Fibroblast of skin of back (primary cell): ENCODE results near the gene WHAMM.
A peak's percentile ranks its signal among the peaks of the same experiment; 100 is the strongest.

ENCODE experiments used
- DNase-seq: peaks from one replicate; pipeline ENCODE4 v3.0.0-alpha.2; 2013

Gene WHAMM

DNA sequence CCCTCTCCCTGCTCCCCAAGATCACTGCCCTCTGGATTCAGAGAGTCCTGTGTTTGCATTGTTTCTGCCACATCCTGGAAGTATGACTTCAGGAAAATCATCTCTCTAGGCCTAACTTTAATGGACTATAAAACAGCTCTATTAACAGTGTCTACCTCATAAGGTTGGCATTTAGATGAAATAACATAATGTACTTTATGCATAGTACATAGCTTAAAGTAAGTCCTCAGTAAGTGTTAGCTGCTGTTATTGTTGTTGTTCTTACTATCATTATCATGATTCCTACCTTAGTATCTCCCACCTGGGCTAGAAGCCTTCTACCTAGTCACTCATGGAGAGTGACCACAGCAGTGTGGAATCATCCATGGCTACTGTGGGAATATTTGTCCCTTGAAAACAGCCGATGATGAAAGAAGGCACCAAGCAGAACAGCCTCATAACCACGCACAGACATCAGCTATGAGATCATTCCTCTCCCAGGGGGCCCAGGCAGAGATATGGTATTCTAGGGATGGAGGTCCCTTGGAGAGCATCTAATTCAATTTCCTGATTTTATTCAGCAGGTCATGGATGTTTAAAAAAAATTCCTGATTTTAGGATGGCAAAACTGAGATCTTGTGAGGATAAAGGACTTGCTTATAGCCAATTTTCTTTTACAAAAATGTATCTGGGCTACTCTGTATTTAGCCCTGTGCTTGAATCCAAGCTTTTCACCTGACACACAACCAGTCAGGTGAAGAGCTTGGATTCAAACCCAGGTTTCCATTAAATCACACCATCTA lies 5.4 kb upstream of the WHAMM start:
- peak; percentile 68 for DNase-seq

DNA sequence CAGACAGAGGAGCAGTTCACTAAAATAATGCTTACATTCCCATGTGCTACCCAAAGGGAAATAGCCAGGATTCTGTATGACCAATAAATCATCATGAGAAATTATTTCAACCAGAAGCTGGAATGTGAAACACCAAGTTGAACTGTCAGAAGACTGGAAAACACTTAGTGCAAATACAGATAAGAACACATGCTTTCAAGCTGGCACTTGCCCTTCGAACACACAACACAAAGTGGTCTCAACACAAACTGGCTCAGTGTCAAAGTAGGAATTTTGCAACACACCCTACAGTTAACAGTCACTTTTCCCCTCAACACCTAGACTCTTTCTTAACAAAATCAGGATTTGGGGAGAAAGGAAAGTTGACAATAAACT lies 4.9 kb upstream of the WHAMM start:
- peak; percentile 35 for DNase-seq

DNA sequence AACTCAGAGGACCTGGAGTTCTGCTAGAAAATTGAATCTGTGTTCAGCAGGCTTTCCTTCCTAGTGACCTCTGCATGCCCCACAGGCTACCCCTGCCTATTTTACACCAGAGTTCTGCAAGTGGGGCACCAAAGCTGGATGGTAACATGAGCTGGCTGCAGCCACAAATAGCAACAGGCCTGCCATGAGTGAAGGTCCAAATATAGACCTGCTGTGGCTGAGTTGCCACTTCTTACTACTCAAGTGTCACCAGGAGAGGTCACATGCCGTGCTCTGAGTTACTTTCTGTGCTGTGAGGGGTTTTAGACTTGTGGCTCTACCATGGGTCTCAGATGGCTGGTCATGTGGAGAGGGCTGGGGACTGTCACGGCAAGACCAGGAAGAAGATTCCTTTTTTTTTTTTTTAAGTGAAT lies 3.4 kb upstream of the WHAMM start, which contains the start of gene FSD2:
FSD2 (minus strand) TSS at position 76 of the 413 bp plus-strand sequence. CDS start 18,679 bp downstream, outside the sequence.
- DNase-seq = peak; percentile 12

DNA sequence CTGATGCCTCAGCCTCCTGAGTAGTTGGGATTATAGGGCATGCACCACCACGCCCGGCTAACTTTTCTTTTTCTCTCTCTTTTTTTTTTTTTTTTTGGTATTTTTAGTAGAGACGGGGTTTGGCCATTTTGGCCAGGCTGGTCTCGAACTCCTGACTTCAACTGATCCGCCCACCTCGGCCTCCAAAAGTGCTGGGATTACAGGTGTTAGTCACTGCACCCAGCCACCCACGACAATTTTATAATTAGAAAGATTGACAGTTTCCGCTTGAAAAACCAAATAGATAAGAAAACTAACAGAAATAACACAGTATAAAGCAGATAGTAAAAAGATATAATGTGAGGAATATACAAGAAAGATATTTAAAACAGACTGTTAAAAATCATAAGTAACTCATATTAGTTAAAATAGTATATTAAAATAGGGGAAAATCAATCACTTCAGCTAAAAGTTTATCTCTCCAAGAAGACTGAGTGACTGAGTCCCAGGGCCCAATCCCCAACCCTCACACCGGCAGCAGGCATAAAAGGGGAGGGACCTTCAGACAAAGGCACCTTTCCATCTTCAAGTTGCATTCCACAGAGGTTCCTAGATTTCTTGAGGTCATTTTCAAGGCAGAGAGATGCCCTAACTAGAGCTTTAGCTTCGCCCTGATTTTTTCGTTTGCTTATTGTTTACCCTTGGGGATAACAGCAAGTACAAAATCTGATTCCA lies 1.4 kb upstream of the WHAMM start:
- no peak for DNase-seq

DNA sequence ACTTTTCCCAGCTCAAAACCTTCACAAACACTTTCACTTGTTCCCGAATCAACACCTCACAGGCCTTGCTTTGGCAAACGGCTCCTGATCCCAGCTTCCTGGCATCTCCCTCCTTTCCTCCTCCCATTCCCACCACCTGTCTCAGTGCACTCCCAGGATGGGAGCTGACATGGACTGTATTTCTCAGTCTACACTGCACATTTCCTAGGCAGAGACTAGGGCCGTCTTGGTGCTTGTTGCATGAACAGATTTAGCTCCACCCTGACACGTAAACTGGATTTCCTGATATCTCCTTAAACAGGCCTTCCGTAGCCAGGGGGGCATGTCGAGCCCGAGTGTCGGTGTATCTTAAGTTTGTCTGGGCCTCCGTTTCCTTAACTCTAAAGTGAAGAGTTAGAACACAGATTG lies 790 bp upstream of the WHAMM start:
- DNase-seq = no peak

DNA sequence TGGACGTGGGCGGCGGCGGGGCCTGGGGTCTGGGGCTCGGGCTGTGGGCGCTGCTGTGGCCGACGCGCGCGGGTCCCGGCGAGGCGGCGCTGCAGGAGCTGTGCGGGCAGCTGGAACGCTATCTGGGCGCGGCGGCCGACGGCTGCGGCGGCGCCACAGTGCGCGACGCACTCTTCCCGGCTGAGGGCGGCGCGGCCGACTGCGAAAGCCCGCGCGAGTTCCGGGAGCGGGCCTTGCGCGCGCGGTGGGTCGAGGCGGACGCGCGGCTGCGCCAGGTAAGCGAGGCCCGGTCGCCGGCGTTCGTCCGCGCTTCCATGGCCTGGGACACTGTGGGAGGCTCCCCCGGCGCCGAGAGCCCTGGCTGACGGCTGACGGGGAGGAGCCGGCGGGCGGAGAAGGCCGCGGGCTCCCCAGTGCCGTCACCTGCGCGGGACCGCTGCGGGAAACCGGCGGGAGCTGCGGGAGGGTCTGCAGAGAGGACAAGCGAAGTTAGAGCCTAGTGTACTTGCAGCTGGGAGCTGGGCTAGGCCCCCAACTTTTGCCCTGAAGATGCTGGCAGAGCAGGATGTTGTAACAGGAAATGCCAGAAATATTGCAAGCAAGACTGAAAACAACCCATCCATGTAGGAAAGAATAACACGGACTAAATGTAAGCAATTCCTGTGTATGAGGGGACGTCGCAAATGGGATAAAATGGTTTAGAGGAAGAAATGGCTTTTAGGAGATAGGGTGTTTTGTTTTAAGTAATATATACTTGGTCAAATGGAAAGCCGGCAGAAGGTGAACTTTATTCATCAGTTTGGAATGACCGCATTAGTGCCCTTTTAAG lies 847 bp downstream of the WHAMM start:
- DNase-seq = peak; percentile 77

DNA sequence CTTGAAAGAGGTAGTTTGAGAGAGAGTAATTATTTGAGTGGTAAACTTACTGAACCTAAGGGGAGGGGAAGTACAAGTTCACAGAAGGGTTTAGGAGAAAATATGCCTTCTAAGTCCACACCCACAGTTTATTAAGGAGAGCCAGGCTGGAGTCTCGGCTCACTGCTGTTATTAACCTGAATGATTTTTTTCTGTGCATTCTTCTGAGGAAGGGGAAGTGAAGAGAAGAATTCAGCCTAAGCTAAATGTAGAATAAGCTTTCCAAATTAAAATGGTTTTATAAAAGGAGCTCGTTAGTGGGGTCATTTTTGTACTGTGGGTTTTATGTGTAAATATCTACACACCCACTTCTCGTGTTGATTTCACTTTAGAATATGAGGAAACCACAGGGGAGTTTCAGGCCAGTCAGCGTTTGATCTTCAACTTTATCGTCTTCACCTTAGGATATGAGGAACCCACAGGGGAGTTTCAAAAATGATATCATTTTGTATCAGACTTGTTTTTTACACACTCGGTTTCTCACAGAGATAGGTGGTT lies 1.5 kb downstream of the WHAMM start:
- DNase-seq = no peak

DNA sequence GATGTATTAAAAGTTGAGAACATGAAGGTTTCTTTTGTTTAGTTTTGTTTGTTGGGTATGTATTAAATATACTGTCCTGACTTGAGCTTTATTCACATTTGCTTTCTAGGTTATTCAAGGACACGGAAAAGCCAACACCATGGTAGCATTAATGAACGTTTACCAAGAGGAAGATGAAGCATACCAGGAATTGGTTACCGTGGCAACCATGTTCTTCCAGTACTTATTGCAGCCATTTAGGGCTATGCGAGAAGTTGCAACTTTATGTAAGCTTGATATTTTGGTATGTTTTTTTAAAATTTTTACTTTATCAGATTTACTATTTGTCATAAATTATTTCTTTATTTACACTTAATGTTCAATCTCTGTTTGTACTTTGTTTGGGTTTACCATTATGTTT lies 3.6 kb downstream of the WHAMM start:
- DNase-seq = peak; percentile 12

DNA sequence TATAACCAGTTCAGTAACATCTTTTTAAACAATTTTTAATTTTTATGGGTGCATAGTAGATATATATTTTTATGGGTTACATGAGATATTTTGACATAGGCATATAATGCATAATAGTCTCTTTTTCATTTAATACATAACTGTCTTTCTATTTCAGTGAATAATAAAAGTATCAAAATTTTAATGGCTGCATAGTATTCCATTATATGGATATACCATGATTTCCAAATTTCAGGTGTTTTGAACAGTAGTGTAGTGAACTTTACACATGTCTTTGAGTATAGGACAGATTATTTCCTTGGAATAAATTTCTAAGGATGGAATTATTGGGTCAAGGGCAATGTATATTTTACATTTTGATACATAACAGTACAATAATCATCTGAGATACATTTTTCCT lies 10.7 kb downstream of the WHAMM start:
- DNase-seq = no peak

DNA sequence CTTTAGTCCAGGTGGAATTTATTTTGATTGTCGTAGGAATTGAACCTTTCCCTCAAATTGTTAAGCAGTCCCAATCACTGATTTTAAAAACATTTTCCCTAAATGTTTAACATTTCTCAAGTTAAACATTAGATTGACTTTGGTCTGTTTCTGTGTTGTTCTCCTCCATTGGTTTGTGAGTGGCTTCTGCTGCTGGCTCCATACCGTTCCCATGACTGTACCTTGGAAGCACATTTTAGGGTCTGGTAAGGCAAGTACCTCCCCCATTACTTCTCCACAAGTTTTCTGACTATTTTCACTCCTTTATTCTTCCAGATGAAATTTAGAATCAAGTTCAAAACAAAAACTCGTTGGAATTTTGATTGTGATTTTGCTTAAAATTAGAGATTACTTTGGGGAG lies 12.0 kb downstream of the WHAMM start:
- DNase-seq = peak; percentile 67

DNA sequence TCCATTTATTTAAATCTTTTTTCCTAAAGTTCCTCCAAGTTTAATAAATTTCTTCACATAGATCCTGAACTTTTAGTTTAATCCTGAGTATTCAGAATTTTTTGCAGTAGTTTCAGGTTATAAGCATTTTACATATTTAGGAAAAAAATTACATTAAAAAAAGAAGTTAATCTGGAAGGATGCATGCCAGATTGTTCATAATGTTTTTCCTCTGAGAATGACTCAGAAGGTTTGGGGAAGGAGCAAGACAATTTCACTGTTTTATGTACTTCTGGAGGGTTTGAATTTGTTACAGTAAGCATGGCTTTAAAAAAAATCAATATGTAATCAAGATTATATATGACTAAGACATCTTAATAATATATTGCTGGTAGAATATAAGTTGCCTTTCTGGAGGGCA lies 12.4 kb downstream of the WHAMM start:
- DNase-seq = peak; percentile 33

DNA sequence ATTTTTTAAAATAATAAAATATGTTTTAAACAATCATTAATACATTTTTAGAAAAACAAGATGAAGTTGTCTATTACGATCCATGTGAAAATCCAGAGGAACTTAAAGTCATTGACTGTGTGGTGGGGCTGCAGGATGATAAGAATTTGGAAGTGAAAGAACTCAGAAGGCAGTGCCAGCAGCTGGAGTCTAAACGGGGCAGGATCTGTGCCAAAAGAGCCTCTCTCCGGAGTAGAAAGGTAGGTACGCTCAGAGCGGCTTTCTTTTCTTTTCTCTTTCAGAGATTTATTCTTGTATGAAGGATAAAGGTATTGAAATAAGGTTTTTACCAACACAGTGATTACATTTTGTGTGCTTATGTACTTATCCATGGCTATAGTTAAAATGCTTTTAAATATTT lies 13.6 kb downstream of the WHAMM start:
- DNase-seq = no peak

DNA sequence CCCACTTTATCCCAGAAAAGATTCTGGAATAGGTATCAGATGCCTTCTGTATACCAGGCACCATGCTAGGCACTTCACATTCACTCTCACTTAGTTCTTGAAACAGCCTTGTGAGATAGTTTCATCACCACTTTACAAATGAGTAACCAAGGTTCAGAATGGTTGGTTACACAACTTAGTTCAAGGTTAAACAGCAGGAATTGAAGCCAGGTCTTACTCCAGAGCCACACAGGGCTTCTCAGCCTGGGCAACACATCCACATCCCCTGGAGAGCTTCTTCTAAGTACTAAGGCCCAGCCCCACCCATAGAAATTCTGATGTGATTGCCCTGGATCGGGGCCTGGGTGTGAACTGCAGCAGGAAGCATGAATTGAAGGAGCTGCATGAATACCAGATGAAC lies 18.6 kb downstream of the WHAMM start:
- DNase-seq = no peak

DNA sequence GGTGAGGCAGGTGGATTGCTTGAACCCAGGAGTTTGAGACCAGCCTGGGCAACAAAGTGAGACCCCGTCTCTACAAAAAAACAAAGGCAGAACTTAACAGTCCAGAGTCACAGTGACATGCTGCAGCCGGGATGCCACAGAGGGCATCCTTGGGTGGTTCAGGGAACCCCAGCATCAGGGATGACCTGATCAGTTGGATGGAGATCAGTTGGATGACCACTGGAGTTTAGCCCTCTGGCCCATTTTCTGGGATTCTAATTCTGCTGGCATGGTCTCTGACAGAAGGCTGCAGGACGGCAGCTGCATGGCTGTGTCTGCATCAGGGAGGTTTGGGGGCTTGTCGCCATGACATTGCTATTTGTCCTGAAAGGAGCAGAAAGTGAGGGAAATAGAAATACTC lies 19.8 kb downstream of the WHAMM start:
- no peak for DNase-seq

DNA sequence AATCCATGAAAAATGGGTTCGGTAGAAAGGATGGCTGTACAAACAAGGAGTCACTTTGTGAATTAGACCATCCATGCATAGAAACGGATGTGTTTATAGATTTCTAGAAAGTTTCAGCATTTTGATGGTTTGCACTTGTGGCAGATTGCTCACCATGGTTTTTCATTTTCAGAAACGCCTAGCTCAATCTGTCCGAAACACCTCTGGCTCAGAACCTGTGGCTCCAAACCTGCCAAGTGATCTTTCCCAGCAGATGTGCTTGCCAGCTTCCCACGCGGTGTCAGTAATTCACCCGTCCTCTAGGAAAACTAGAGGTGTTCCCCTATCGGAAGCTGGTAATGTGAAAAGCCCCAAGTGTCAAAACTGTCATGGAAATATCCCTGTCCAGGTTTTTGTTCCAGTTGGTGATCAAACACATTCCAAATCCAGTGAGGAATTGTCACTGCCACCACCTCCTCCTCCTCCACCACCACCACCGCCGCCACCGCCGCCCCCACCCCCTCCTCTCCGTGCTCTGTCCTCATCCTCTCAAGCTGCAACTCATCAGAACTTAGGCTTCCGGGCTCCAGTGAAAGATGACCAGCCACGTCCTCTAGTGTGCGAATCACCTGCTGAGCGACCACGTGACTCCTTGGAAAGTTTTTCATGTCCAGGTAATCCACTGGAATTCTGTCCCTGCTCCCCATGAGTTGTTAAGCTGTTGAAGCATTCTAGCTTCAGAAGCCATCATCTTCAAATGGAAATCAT lies 21.2 kb downstream of the WHAMM start:
- no peak for DNase-seq

DNA sequence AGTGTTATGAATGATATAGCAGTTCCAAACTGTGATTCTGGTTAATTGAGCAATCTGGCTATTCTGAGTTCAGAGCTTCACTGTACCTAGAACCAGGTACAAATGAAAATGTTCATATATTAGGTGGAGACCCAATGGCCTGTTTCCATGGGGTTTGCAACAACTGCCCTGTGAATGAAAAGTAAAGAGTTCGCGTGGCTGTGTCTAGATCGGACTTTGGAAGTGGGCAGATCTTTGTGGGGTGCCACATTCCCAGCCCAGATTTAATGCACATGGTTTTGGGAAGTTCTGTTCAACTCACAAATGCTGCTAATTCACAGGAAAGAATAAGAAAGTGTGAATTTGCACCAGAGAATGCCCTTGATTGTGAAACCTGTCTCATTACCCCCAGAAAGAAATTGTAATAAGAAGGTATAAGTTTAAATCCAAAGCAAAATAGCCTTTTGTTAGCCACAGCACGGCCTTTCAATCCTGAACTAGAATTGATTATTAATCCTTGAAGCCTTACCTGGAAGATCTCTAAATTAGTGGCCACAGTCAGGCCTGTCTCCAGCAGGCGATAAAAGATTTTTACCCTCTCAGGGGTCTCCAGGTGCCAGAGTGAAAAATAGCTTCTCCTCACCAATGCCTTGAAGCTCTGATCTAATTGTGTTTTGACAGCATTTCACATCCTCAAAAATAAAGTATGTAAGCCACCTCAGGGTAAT lies 22.6 kb downstream of the WHAMM start:
- DNase-seq = no peak

DNA sequence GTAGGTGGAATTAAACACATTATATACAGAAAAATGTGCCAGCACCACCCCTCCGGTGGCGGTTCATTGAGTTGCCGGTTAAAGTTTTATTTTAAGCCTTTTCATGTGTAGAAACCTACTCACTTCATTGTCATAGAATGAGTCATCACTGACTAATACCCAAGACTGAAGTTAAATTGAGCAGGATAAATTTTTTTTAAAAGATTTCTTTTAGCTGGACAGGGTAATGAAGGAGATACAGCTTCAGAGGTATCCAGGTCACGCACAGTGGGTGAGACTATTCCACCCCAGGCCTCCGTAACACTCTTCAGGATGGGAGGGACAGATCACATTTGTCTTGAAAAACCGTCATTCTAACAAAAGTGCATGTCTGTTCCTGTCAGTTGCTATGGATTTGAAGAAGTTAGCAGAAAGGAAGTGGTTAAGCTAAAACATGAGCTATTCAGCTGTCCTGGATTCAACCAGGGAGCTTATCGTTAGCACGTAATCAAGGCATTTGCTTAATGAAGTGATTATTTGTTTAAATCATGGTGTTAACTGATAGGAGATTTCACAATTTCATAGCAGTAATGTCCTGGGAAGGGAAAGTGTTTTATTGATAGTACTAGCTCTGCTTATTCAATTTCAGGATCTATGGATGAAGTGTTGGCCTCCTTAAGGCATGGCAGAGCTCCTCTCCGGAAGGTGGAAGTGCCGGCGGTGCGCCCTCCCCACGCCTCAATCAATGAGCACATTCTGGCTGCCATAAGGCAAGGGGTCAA lies 23.4 kb downstream of the WHAMM start:
- DNase-seq = peak; percentile 93

DNA sequence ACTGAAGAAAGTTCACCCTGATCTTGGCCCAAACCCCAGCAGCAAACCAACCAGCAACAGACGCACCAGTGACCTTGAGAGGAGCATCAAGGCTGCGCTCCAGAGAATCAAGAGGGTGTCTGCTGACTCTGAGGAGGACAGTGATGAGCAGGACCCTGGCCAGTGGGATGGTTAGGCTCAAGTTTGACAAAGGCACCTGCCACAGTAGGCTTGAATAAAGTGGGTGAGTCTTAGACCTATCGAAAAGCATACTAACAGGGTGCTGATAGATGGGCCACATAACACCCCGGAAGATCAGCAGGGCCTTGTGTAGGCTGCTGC lies 23.9 kb downstream of the WHAMM start:
- no peak for DNase-seq

DNA sequence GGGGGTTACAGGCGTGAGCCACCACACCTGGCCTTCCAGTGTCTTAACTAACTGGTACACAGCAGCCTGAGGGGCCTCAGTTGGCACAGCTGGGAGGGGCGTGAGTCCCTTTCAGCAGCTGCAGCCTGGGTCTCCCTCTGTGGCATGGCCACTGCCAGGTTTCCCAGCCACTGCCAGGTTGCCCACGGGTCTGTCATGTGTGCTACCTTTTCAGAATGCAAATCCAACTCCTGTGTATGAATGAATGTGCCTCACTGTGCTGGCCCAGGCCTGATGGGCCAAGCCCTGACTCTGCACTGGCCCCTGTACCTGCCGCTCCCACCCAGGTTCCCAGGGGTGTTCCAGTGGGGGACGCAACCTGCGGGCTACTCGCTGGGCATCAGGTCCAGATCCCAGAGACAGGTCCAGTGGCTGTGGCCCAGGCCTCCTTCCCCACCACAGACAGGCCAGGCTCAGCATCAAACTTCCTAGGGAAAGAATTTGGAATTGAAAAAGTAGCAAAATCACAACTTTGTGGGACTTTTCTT lies 26.0 kb downstream of the WHAMM start:
- DNase-seq = no peak

DNA sequence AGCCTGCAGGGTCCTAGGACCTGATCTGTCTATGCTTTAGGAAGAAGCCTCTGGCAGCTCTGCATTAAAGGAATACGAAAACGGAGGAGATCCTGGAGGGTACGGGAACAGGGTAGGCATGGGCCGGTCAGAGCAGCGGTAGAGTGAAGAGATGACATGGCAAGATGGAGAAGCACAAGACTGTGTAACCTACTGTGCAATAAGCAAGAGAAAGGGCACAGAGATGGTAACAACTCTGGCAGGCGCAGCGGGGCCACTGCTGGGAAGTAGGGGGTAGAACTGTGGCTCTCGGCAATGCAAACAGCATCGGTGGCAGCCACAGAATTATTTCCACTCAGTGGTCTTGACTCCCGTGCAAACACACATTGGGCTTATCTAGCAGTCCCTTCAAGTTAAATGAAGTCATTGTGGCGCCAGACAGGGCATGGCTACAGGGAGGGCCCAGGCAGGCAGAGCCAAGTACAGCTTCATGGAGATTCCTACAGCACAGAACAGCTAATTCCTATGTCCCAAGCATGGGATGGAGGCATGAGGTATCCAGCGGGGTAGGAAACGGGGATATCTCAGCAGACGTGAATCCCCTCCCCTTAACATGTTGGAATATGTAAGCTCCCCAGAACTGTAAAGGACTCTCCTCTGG lies 28.8 kb downstream of the WHAMM start:
- no peak for DNase-seq
